ENCODE results near the gene SLC25A34.
A peak's percentile ranks its signal among the peaks of the same experiment; 100 is the strongest.

SLC25A34 gene

DNA sequence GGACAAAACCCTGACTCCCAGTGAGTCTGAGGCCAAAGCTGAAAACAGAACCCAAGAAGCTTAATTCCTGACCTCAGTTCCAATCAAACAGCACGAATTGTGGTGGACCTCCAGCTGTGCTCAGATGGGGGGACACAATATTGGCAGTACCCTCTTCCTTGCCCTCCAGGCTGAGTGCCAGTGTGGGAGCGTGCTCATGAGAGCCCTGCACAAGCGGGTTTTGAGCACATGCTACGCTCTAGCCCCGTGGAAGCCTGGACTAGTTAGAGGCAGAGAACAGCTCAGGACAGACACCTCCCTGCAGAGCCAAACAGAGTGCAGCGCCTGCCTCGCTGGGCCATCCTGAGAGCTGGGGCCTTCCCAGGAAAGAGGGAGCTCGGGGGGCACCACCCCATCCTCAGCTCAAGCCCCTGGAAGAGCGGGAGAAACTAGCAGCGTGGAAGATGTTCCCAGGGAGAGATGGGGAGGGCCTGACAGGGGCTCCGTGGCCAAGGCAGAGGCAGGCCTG lies 2.8 kb upstream of the SLC25A34 start:
- DNase-seq (no peak), ATAC-seq (no peak)

DNA sequence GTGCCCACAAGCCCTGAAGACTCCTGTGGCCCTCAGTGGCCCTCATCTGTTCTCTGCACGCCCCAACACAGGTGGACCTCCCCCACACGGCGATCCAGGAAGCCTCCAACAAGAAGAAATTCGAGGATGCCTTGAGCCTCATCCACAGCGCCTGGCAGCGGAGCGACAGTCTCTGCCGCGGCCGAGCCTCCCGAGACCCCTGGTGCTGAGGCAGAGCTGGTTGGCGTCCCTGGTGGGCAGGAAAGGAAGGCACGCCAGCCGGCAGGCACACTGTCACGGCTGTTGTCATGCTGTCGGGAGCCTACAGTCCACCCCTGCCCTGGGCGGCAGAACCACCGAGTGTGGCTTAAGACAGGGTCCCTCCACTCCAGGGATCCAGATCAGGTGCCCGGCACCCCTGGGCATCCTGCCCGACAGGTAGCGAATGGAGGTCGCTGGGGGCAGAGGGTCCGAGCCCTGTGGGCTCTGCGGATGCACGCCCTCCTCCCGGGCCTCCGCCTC lies 2.3 kb upstream of the SLC25A34 start:
- no peak for DNase-seq
- no peak for ATAC-seq

DNA sequence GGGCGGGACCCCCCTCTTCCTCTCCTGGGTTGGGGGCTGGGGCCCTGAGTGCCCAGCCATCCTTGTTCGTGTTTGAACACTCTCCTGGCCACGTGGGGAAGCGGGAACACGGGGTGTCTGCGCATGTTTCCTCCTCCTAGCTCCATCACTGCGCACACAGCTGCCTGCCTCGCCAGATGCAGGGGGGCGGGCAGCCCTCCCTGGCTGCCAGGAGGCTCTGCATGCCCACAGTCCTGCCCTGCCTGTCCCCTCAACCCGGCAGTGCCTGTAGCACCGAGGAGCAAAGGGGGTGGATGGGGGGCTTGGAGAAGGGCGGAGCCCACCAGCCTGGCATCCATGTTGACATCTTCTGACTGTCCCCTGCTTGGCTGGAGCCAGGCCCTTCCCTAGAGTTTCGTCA lies 1.8 kb upstream of the SLC25A34 start:
- no peak for ATAC-seq
- no peak for DNase-seq

DNA sequence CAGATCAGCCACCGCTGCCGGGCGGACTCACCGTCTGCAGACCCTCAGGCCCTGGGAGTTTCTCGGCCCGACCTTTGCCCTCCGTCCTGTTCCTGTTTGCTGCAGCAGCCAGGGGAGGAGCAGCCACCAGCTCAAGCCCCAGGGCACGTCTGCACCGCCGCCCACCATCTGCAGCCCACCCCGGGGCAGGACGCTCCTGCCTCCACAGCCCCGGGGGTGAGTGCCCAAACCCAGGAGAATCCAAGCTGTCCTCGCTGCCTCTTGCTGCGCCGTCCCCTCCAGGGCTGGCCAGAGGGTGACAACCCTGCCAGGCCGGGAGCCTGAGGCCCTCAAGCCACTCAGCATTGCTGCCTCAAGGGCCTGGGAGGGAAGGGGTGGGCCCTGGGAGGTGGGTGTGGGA lies 1.2 kb upstream of the SLC25A34 start:
- DNase-seq (no peak), ATAC-seq (no peak)

DNA sequence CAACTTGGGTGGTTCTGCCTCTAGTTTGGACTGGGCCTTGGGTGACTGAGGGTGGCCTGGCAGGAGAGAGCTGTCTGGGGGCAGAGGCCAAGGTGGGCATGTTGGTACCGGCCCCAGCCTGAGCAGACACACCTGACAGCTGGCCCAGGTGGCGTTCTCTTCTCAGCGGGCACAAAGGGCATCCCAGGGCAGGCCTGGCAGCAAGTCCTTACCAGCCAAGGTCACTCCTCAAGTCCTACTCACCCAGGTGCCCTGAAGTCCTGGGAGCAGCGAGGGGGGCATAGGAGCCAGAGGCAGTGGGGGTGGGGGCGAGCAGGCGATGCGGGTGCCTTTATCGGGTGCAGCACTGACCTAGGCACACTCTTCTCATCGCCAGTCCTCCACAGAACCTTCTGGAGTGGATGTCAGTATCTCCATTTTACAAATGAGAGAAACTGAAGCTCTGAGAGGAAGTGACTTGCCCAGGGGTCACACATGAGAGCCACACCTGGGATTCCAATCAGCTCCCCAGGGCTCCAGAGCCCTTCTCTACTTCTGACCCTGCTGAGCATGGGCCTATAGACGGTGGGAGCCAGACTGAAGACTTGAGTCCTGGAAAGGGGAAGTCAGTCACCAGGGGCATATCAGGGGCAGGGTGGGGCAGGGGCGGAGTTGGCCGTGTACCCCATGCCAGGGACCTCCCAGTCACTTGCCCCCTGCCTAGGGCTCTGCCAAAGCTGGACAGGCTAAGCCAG lies 587 bp upstream of the SLC25A34 start:
- ATAC-seq: no peak
- no peak for DNase-seq

DNA sequence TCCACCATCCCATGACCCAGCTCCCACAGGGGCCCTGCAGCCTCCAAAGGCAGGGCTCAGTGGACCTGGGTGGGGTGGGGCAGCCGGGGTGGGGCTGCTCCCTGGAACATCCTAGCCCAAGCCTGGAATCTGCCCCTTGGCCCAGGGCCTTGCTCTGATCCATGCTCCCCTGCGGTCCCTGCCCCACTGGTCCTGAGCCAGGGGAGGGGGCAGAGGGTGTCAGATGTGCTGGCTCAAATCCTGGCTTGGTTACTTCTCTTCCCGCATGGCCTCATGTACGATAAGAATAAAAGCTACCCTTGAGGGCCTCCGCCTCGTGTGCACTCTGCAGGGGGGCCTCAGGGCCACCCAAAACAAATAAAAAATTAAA lies 819 bp downstream of the SLC25A34 start:
- DNase-seq (no peak), ATAC-seq (no peak)

DNA sequence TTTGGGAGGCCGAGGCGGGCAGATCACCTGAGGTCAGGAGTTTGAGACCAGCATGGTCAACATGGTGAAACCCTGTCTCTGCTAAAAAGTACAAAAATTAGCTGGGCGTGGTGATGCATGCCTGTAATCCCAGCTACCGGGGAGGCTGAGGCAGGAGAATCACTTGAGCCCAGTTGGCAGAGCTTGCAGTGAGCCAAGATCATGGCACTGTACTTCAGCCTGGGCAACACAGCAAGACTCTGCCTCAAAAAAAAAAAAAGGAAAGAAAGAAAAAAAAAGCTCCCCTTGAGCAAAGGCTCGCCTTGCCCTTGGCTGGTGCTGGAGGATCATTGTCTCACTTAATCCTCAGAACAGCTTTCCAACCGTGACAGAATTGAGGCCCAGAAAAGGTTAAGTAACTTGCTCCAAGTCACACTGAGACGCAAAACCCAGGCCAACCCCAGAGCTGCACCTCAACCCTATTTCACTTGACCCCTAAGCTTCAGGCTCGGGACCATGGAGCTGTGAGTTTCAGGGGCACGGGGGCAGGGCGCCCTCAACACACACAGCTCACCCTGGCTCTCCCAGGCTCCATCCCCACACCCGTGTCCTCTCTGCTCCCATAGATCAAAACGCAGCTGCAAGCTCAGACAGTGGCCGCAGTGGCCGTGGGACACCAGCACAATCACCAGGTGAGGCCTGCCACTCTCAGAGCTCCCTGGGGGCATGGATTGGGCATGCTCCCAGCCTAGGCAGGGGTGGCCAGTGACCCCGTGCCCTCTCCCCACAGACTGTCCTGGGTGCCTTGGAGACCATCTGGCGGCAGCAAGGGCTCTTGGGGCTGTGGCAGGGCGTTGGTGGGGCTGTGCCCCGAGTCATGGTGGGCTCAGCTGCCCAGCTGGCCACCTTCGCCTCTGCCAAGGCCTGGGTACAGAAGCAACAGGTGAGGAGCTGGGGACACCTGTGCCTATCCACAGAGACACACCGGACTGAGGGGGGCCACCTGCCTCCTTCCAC lies 1.6 kb downstream of the SLC25A34 start:
- no peak for ATAC-seq
- no peak for DNase-seq

DNA sequence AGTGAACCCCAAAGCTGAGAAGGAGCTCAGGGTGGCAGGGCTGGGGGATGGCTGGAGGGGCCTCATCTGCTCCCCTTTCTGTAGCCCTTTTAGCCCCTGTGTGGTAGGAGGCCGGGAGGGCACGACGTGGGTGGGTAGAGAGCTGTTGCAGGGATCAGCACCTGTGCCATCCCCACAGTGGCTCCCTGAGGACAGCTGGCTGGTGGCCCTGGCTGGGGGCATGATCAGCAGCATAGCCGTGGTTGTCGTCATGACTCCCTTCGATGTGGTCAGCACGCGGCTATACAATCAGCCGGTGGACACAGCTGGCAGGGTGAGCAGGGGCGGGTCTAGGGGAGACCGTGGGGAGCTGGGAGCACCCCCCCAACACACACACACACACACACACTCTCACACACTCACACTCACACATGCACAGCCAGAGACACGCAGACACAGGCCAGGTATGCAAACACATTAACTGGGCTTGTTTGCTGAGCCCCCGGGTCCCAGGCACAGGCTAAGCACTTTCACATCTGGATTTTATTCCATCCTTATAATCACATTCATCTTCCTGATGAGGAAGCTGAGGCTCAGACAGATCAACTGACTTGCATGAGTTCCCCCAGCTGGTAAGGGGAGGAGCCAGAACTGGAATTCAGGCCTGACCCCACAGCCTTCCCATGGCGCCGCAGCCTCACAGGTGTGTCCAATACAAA lies 2.5 kb downstream of the SLC25A34 start:
- DNase-seq (no peak), ATAC-seq (no peak)

DNA sequence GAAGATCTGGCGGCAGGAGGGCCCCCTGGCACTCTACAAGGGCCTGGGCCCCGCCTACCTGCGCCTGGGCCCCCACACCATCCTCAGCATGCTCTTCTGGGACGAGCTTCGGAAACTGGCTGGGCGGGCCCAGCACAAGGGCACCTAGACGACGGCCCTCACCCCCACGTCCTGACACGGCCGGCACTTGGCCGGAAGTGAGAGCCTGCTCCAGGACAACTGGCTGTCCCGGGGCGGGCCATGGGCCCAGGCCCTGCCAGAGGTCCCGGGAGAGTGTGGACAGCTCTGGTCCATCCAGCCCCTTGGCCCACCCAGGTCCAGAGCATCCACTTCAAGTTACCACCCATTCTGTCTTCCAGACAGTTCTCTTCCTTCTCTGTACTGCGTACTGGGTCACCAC lies 3.2 kb downstream of the SLC25A34 start:
- DNase-seq (no peak), ATAC-seq (no peak)

DNA sequence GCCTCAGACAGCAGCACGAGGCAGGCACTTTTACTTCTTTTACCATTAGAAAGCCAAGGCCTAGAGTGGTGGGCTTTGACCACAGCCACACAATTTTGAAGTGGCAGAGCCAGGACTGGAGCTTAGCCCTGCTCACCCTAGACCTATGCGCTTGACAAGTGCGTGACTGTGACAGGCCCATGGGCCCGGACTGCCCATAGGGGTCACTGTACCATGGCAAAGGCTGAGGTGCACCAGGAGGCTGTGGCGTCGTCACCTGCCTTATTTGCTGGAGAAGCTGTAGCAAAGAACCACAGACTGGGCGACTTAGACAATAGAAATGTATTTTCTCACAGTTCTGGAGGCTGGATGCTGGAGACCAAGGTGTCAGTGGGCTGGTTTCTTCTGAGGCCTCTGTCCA lies 3.7 kb downstream of the SLC25A34 start:
- DNase-seq (no peak), ATAC-seq (no peak)

DNA sequence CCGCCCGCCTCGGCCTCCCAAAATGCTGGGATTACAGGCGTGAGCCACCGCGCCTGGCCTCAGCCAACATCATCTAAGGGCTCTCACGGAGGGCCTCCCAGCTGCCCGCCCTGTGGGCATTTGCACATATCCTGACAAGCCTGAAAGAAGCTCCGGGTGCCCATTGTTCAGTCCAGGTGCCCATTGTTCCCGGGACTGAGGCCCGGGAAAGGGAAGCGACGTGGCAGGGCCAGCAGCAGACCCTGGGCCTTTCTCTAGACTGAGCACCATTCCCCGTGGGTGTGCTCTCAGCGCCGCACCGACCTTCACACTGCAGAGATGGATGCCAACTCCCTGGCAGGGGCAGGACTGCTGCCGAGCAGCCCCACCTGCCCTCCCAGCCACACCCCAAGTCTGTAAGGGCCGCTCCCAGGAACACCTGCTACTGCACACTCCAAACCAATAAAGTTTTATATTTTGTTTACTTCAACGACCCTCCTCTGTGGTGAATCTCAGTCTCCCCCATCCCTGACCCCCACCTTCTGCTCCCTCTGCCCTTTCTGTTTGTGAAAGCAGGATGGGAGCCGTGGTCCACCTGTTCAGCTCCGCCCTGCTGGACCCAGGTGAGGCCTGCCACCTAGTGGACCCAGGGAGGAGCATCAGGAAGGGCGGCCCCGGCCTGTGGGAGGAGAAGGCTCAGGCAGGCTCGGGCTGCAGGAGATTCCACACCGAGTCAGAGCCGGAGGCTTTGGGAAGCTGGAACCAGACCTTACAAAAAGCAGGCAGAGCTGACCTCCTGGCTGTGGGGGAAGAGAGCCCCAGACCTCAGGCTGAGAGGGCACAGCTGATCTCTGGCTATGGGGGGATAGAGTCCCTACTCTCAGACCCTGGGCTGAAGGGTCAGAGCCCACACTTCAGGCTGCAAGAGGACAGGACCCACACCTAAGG lies 5.1 kb downstream of the SLC25A34 start:
- ATAC-seq (peak; percentile 79), DNase-seq (peak; percentile 77)

DNA sequence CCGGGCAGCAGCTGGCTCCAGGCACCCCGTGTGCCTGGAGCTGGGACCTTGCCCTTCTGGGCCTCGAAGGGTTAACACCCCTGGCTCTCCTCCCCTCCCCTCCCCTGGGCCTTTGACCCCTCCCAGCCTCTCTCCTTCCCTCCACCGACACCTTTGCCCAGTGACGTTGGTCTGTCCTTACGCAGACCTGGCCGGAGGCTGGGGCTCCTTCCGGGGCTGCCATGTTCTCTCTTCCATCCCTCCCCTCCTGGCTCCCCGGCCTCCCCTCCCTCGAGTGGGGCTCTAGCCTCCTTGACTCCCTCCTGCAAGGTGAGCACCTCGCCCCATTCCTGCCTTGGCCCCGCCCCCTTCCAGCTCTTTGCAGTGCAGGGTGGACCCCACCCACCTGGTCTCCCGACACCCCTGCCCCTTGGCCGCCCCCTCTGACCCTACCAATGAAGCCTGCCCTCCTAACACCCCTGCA lies 6.3 kb downstream of the SLC25A34 start, which contains the start of gene TMEM82:
Gene TMEM82 (plus strand): TSS at position 161 of the 463 bp plus-strand sequence. CDS start 61 bp downstream, at position 222.
- ATAC-seq (no peak), DNase-seq (no peak)

DNA sequence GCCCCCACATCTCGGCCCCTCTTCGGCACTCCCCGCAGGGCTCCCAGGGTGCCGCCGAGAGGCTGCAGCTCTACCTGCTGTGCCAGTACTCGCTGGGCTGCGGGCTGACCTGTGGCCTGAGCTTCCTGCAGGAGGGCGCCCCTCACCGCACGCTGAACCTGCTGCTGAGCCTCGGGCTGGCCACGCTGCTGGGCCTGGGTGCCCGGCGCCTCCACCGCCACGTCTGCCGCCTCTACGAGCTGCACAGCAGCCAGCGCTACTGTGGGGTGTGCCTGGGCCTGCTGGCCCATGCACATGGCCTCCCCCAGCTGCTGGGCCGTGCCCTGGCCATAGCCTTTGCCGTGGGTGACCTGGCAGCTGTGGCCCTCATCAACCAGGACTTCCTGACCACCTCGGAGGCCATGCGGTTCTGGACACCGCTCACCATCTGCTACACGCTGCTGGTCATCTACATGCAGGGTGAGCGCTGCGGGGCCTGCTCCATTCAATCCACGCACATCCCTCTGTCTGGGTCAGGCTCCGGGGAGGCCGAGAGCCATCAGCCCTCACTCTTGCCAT lies 8.1 kb downstream of the SLC25A34 start:
- ATAC-seq (no peak), DNase-seq (no peak)

DNA sequence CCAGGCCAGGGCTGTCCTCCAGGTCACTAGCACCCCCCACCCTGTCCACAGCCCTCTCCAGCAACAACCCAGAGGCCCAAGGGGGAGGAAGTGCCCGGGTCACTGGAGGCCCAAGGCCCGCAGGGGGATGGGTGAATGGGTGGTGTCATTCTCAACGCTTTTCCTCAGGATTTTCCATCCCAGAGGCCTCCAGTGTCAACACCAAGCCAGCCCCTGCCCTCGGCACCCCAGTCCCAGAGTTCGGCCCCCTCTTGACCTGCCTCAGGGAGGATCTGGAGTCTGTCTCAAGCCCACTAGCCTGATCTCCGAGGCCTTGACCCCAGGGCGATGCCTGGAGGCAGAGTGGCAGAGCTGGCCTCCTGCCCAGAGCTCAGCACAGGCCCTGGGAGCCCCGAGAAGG lies 11.3 kb downstream of the SLC25A34 start:
- no peak for ATAC-seq

DNA sequence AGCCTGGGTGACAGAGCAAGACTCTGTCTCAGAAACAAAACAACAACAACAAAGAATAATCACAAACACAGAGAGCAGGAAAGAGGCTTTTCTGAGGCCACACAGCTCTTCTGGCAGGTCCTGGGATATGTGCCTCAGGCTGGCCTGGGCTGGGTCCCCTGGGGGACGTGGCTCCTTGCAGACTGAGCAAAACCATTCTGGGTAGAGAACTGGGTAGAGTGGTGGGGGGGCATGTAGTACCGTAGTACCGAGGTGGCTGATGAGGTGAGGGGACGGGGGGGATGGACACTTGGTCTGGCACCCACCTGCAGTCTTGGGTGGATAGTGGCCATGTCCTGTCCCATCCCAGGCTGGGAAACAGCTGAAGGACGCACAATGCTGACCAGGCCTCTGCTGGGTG lies 12.2 kb downstream of the SLC25A34 start:
- DNase-seq (no peak), ATAC-seq (no peak)

More for the DNA sequence above, 11.3 kb downstream of the SLC25A34 start:
- no peak for DNase-seq

DNA sequence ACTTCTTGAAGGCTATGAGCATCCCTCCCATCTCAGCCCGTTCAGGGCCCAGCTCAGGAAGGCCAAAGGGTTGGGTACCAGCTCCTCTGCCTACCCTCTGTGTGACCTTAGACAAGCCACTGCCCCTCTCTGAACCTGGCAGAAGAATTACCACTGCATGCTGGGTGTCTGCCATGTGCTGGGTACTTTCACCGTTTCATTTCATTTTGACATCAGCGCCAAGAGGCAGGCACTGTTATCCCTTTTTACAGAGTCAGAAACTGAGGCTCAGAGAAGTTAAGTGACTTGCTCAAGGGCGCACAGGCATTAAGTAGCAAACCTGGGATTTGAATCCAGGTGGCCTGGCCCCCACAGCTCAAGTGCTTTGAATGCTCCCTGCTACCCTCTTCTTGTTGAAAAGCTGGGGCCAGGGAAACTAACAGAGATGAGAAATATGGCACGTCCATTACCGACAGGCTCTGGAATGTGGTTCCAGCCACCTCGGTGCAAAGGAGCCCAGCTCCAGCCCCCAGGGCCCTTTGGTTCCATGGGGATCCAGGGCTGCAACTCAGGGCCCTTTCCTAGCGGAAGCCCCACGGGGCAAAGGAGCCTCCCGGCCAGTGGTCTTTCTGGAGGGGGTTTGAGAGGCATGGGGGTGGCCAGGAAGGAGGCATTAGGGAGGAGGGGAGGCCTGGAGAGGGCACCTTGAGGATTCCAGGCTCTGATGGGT lies 12.8 kb downstream of the SLC25A34 start:
- DNase-seq (no peak), ATAC-seq (no peak)

DNA sequence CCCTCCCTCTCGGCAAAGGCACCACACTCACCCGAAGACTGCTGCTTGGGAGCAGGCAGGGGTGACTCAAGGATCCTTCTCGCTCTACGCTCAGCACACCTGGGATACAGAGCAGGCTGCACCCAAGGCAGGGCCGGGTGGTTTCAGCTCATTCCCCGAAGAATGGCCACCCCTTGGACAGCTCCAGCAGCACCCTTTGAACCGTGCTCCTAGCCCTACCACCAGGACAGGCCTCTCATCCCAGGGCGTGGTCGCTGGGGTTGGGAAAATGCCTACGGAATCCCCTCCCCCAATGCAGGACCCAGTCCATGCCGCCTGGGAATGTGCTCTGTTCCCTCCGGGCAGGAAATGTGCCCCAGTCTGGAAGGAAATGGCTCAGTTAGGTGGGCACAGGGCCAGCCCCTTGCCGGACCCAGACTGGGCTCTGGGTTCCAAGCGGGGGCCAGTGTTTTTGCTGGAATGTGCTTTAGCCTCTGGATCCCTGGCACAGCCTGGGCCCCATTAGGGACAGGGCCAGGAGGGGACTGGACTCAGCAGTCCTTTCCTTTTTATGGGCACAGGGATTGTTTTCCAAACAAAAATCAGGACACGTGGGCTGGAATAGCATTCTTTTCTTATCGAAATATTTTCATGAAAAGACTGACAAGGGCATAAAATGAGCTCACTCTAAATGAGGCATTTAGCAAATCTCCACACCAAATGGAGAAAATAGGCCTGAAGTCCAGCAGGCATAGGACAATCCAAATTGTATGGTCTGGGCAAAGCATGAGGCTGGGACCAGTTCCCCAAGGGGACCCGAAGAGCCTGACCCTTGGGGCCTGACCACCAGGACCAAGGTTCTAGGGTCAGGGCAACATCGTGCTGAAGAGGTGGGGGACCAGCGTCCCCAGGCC lies 13.6 kb downstream of the SLC25A34 start:
- no peak for ATAC-seq
- no peak for DNase-seq

DNA sequence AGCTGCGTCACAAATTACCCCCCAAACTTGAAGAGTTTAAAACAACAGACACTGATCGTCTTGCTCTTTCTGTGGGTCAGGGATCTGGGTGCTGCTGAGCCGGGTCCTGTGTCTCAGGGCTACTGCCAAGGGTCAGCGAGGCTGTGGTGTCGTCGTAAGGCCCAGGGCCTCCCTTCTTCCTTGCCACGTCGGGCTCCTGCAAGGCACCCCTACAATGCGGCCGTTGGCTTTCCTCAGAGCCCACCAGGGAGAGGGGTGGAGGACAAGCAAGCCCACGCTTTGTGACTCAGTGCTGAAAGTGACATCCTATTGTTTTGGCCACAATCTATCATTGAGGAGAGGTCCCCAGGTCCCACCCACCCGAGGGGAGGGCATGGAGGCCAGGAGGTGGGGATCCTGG lies 14.9 kb downstream of the SLC25A34 start:
- ATAC-seq: no peak
- DNase-seq: no peak

DNA sequence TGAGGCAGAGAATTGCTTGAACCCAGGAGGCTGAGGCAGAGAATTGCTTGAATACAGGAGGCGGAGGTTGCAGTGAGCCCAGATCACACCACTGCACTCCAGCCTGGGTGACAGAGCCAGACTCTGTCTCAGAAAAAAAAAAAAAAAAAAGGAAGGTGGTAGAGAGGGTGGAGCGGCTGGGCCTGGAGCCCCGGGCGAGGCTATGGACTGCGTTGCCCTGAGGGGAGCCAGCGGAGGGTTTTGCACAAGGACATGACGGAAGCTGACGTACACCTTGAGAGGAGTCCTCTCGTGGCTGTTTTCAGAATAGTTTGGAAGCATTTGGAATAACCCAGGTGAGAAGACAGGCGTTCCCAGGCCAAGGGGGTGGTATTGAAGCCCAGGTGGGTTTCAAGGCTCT lies 15.7 kb downstream of the SLC25A34 start:
- DNase-seq (no peak), ATAC-seq (no peak)

Data from stimulated activated naive CD8-positive, alpha-beta T cell treated with anti-CD3 and anti-CD28 coated beads, Interleukin-15, Interleukin-2, amounts not matched to agents 100 U/mL and 50 U/mL, for 24 hours (primary cell).